ENCODE measurements around the gene SGSH.
"Not testable (repeated sequence)": the region's sequence is repeated elsewhere in the genome, so short reads cannot be mapped to it uniquely, and the experiment has no call there.

Gene SGSH

GRCh38 chr17:80220054-80220735 is at the start of gene SGSH, which contains the start of gene SLC26A11:
SGSH (minus strand) TSS chr17:80220333; CDS start chr17:80220313, 20 bp downstream.
SLC26A11 (plus strand) TSS chr17:80220427; CDS start chr17:80221561, 1,134 bp downstream.
- DNase-seq: peak; percentile 88

GRCh38 chr17:80269405-80269807 is 49.3 kb upstream of the SGSH start:
- no peak for DNase-seq

GRCh38 chr17:80268427-80268826 is 48.3 kb upstream of the SGSH start:
- DNase-seq: no peak

- no peak for DNase-seq
These were observed 47.3 kb upstream of the SGSH start for GRCh38 chr17:80267391-80267790.

- peak; percentile 83 for DNase-seq
These were observed 45.3 kb upstream of the SGSH start for GRCh38 chr17:80265205-80266068.

- peak; percentile 83 for DNase-seq
These were observed 44.3 kb upstream of the SGSH start for GRCh38 chr17:80264205-80265075.

- peak; percentile 92 for DNase-seq
These were observed 43.4 kb upstream of the SGSH start for GRCh38 chr17:80263253-80264204.

GRCh38 chr17:80262775-80263244 is 42.7 kb upstream of the SGSH start:
- DNase-seq: no peak

- DNase-seq: no peak
These were observed 42.2 kb upstream of the SGSH start for GRCh38 chr17:80262291-80262690.

GRCh38 chr17:80261895-80262279 is 41.8 kb upstream of the SGSH start:
- no peak for DNase-seq

- DNase-seq: peak; percentile 82
These were observed 41.2 kb upstream of the SGSH start for GRCh38 chr17:80261159-80261894.

- DNase-seq: peak; percentile 81
These were observed 40.6 kb upstream of the SGSH start, which contains the start of gene RNF213 for GRCh38 chr17:80260791-80261158. RNF213 (plus strand) TSS chr17:80260852; CDS start chr17:80263682, 2,830 bp downstream.

GRCh38 chr17:80260069-80260535 is 40.0 kb upstream of the SGSH start:
- DNase-seq: peak; percentile 87

- DNase-seq: no peak
These were observed 39.4 kb upstream of the SGSH start for GRCh38 chr17:80259457-80260068.

- not testable (repeated sequence) for DNase-seq
These were observed 38.2 kb upstream of the SGSH start for GRCh38 chr17:80258296-80258695.

GRCh38 chr17:80257716-80258213 is 37.6 kb upstream of the SGSH start:
- DNase-seq: no peak

GRCh38 chr17:80256034-80256350 is 35.9 kb upstream of the SGSH start:
- DNase-seq: no peak

- DNase-seq: peak; percentile 76
These were observed 34.5 kb upstream of the SGSH start for GRCh38 chr17:80254396-80255251.

Data from activated CD8-positive, alpha-beta memory T cell treated with anti-CD3 and anti-CD28 coated beads, Interleukin-2, amount 50 U/mL, for 48 hours (primary cell).